Ishikawa (cell line): Measurements from ENCODE around the gene PLAA.

Experiments
- CEBPB ChIP-seq: IDR thresholded peaks from 2 replicates; pipeline ENCODE4 v1.6.1; 2012
- CREB1 ChIP-seq: IDR thresholded peaks from 2 replicates; pipeline ENCODE4 v1.6.1; 2012; ENCODE audit warnings: low read depth
- EGR1 ChIP-seq: IDR thresholded peaks from 2 replicates; pipeline ENCODE4 v1.6.1; 2012
- EP300 ChIP-seq: IDR thresholded peaks from 2 replicates; pipeline ENCODE4 v1.6.1; 2012; ENCODE audit warnings: borderline replicate concordance
- FOXM1 ChIP-seq: IDR thresholded peaks from 2 replicates; pipeline ENCODE4 v1.6.1; 2012; ENCODE audit warnings: low read depth, borderline replicate concordance
- RAD21 ChIP-seq: IDR thresholded peaks from 2 replicates; pipeline ENCODE4 v1.6.1; 2012; ENCODE audit warnings: low read depth
- TAF1 ChIP-seq: IDR thresholded peaks from 2 replicates; pipeline ENCODE4 v1.6.1; 2012; ENCODE audit warnings: low read depth, mild to moderate bottlenecking
- TEAD4 ChIP-seq: IDR thresholded peaks from 2 replicates; pipeline ENCODE4 v1.6.1; 2012
- YY1 ChIP-seq: IDR thresholded peaks from 2 replicates; pipeline ENCODE4 v1.6.1; 2012; ENCODE audit warnings: low read depth
- TF ChIP-seq, protein P1 (sequence below): IDR thresholded peaks from 2 replicates; pipeline ENCODE4 v1.6.1; 2012
- TF ChIP-seq, protein P2 (sequence below): IDR thresholded peaks from 2 replicates; pipeline ENCODE4 v1.6.1; 2012; ENCODE audit warnings: low read depth, mild to moderate bottlenecking
- TF ChIP-seq, protein P3 (sequence below): IDR thresholded peaks from 2 replicates; pipeline ENCODE4 v1.6.1; 2012

DNA sequence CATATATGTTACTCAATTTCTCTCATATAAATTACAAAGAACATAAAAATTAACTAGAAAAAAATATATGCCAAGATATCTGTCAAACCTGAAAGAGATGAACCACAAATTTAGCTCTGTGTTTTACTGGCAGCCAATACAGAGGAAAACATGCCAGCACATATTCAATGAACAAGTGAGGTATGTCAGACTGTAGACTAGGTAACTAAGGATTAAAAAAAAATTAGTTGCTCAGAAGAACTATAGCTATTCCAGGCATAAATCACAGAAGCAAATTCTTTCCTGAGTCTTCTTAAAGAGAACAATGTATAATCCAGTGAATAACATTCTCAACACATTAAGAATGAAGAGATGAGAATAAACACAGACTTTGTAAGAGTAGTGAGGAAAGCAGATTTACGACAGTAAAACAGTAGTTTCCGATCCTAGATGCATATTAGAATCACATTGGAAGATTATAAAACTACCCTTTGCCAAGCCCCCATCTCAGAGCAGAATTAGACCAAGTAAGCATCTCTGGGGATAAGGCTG, 33.8 kb downstream of the PLAA start:
- TF ChIP-seq TEAD4 (no peak), CEBPB (no peak), EP300 (no peak), EGR1 (no peak), FOXM1 (no peak), RAD21 (no peak), CREB1 (no peak), TAF1 (no peak), YY1 (no peak)
- TF ChIP-seq, protein P1, sequence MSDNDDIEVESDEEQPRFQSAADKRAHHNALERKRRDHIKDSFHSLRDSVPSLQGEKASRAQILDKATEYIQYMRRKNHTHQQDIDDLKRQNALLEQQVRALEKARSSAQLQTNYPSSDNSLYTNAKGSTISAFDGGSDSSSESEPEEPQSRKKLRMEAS, result no peak
- TF ChIP-seq, protein P2, sequence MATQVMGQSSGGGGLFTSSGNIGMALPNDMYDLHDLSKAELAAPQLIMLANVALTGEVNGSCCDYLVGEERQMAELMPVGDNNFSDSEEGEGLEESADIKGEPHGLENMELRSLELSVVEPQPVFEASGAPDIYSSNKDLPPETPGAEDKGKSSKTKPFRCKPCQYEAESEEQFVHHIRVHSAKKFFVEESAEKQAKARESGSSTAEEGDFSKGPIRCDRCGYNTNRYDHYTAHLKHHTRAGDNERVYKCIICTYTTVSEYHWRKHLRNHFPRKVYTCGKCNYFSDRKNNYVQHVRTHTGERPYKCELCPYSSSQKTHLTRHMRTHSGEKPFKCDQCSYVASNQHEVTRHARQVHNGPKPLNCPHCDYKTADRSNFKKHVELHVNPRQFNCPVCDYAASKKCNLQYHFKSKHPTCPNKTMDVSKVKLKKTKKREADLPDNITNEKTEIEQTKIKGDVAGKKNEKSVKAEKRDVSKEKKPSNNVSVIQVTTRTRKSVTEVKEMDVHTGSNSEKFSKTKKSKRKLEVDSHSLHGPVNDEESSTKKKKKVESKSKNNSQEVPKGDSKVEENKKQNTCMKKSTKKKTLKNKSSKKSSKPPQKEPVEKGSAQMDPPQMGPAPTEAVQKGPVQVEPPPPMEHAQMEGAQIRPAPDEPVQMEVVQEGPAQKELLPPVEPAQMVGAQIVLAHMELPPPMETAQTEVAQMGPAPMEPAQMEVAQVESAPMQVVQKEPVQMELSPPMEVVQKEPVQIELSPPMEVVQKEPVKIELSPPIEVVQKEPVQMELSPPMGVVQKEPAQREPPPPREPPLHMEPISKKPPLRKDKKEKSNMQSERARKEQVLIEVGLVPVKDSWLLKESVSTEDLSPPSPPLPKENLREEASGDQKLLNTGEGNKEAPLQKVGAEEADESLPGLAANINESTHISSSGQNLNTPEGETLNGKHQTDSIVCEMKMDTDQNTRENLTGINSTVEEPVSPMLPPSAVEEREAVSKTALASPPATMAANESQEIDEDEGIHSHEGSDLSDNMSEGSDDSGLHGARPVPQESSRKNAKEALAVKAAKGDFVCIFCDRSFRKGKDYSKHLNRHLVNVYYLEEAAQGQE, result no peak
- TF ChIP-seq, protein P3, sequence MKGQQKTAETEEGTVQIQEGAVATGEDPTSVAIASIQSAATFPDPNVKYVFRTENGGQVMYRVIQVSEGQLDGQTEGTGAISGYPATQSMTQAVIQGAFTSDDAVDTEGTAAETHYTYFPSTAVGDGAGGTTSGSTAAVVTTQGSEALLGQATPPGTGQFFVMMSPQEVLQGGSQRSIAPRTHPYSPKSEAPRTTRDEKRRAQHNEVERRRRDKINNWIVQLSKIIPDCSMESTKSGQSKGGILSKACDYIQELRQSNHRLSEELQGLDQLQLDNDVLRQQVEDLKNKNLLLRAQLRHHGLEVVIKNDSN, result no peak
